ENCODE results near the gene TWSG1. TPM values are rescaled to one million over a fixed set of nuclear protein-coding genes. Genes with fewer than 3 reads are reported as not detected.

The TWSG1 gene
- total RNA-seq, 2 experiments from 2014 or later, result 7.8 to 8.9 TPM

- CTCF ChIA-PET, result interaction anchor here (0.8 to 1.1 kb wide), 2 partner anchors 178 to 264 kb away, joined by 4 to 5 read pairs; no protein-coding TSS in a partner anchor
- DNase-seq, result peak; percentile 21
- Mint-ChIP-seq H3K9me3 (ENCODE audit: insufficient read depth) (no peaks in the 10 kb centered on the region), H3K27me3 (ENCODE audit: low read depth) (peaks cover 2% of the 10 kb centered on the region), H3K4me3 (no peak overlapping the region), H3K36me3 (ENCODE audit: low read depth) (peaks cover 21% of the 10 kb centered on the region), H3K27ac (peak overlapping the region; percentile 39), H3K4me1 (ENCODE audit: low read depth) (peaks cover 34% of the 10 kb centered on the region)
- POLR2A ChIA-PET, result no interaction called here
- ATAC-seq, result no peak
Measured at GRCh38 chr18:9337873-9338272, 3.3 kb downstream of the TWSG1 start.

- peaks cover 35% of the 10 kb centered on the region for H3K36me3 Mint-ChIP-seq (ENCODE audit: low read depth)
- H3K27ac Mint-ChIP-seq, result no peak overlapping the region
- H3K27me3 Mint-ChIP-seq (ENCODE audit: low read depth), result no peaks in the 10 kb centered on the region
- no peak for DNase-seq
- peaks cover 25% of the 10 kb centered on the region for H3K4me1 Mint-ChIP-seq (ENCODE audit: low read depth)
- ChIA-PET CTCF (no interaction called here), POLR2A (no interaction called here)
- no peak overlapping the region for H3K4me3 Mint-ChIP-seq
- H3K9me3 Mint-ChIP-seq (ENCODE audit: insufficient read depth), result no peaks in the 10 kb centered on the region
- no peak for ATAC-seq
Measured at GRCh38 chr18:9340472-9340871, 5.9 kb downstream of the TWSG1 start.

- POLR2A ChIA-PET, result no interaction called here
- ATAC-seq, result no peak
- H3K36me3 Mint-ChIP-seq (ENCODE audit: low read depth), result peaks cover 30% of the 10 kb centered on the region
Measured at GRCh38 chr18:9343577-9343976, 9.0 kb downstream of the TWSG1 start.

GRCh38 chr18:9346775-9347174 lies 12.2 kb downstream of the TWSG1 start:
- no peak overlapping the region for H3K27ac Mint-ChIP-seq
- ATAC-seq, result no peak
- no peak overlapping the region for H3K4me3 Mint-ChIP-seq
- DNase-seq, result no peak
- ChIA-PET CTCF (no interaction called here), POLR2A (no interaction called here)
- peaks cover 3% of the 10 kb centered on the region for H3K4me1 Mint-ChIP-seq (ENCODE audit: low read depth)
- peaks cover 19% of the 10 kb centered on the region for H3K36me3 Mint-ChIP-seq (ENCODE audit: low read depth)
- H3K27me3 Mint-ChIP-seq (ENCODE audit: low read depth), result no peaks in the 10 kb centered on the region
- H3K9me3 Mint-ChIP-seq (ENCODE audit: insufficient read depth), result no peaks in the 10 kb centered on the region

More at GRCh38 chr18:9343577-9343976, 9.0 kb downstream of the TWSG1 start:
- no peak overlapping the region for H3K27ac Mint-ChIP-seq
- no peaks in the 10 kb centered on the region for H3K9me3 Mint-ChIP-seq (ENCODE audit: insufficient read depth)
- H3K4me1 Mint-ChIP-seq (ENCODE audit: low read depth), result peaks cover 3% of the 10 kb centered on the region
- DNase-seq, result no peak
- CTCF ChIA-PET, result no interaction called here
- H3K27me3 Mint-ChIP-seq (ENCODE audit: low read depth), result no peaks in the 10 kb centered on the region
- H3K4me3 Mint-ChIP-seq, result no peak overlapping the region

GRCh38 chr18:9348079-9348671 lies 13.6 kb downstream of the TWSG1 start:
- POLR2A ChIA-PET, result no interaction called here
- DNase-seq, result no peak
- Mint-ChIP-seq H3K27me3 (ENCODE audit: low read depth) (no peaks in the 10 kb centered on the region), H3K36me3 (ENCODE audit: low read depth) (peaks cover 17% of the 10 kb centered on the region), H3K27ac (no peak overlapping the region), H3K4me3 (no peak overlapping the region), H3K4me1 (ENCODE audit: low read depth) (peaks cover 3% of the 10 kb centered on the region), H3K9me3 (ENCODE audit: insufficient read depth) (no peaks in the 10 kb centered on the region)
- no peak for ATAC-seq
- CTCF ChIA-PET, result no interaction called here

GRCh38 chr18:9348766-9349165 lies 14.2 kb downstream of the TWSG1 start:
- Mint-ChIP-seq H3K4me3 (no peak overlapping the region), H3K36me3 (ENCODE audit: low read depth) (peaks cover 13% of the 10 kb centered on the region), H3K4me1 (ENCODE audit: low read depth) (peaks cover 3% of the 10 kb centered on the region), H3K9me3 (ENCODE audit: insufficient read depth) (no peaks in the 10 kb centered on the region), H3K27ac (no peak overlapping the region), H3K27me3 (ENCODE audit: low read depth) (no peaks in the 10 kb centered on the region)
- POLR2A ChIA-PET, result no interaction called here
- CTCF ChIA-PET, result no interaction called here
- DNase-seq, result no peak
- no peak for ATAC-seq

- POLR2A ChIA-PET, result no interaction called here
- no peaks in the 10 kb centered on the region for H3K36me3 Mint-ChIP-seq (ENCODE audit: low read depth)
- no peaks in the 10 kb centered on the region for H3K27me3 Mint-ChIP-seq (ENCODE audit: low read depth)
- DNase-seq (no peak), ATAC-seq (no peak)
- no peaks in the 10 kb centered on the region for H3K9me3 Mint-ChIP-seq (ENCODE audit: insufficient read depth)
- no peak overlapping the region for H3K4me3 Mint-ChIP-seq
- CTCF ChIA-PET, result no interaction called here
- H3K27ac Mint-ChIP-seq, result no peak overlapping the region
- H3K4me1 Mint-ChIP-seq (ENCODE audit: low read depth), result no peaks in the 10 kb centered on the region
Measured at GRCh38 chr18:9353596-9353995, 19.0 kb downstream of the TWSG1 start.

- H3K27me3 Mint-ChIP-seq (ENCODE audit: low read depth), result no peaks in the 10 kb centered on the region
- ATAC-seq, result no peak
- CTCF ChIA-PET, result no interaction called here
Measured at GRCh38 chr18:9354256-9354655, 19.7 kb downstream of the TWSG1 start.

GRCh38 chr18:9356976-9357375 lies 22.4 kb downstream of the TWSG1 start:
- Mint-ChIP-seq H3K36me3 (ENCODE audit: low read depth) (no peaks in the 10 kb centered on the region), H3K27ac (no peak overlapping the region), H3K4me1 (ENCODE audit: low read depth) (no peaks in the 10 kb centered on the region), H3K4me3 (no peak overlapping the region), H3K27me3 (ENCODE audit: low read depth) (no peaks in the 10 kb centered on the region), H3K9me3 (ENCODE audit: insufficient read depth) (no peaks in the 10 kb centered on the region)
- CTCF ChIA-PET, result no interaction called here
- no peak for DNase-seq
- ATAC-seq, result no peak
- POLR2A ChIA-PET, result no interaction called here

More at GRCh38 chr18:9354256-9354655, 19.7 kb downstream of the TWSG1 start:
- no peaks in the 10 kb centered on the region for H3K36me3 Mint-ChIP-seq (ENCODE audit: low read depth)
- no peaks in the 10 kb centered on the region for H3K9me3 Mint-ChIP-seq (ENCODE audit: insufficient read depth)
- no peak overlapping the region for H3K27ac Mint-ChIP-seq
- POLR2A ChIA-PET, result no interaction called here
- H3K4me1 Mint-ChIP-seq (ENCODE audit: low read depth), result no peaks in the 10 kb centered on the region
- DNase-seq, result no peak
- H3K4me3 Mint-ChIP-seq, result no peak overlapping the region

GRCh38 chr18:9359796-9360195 lies 25.2 kb downstream of the TWSG1 start:
- H3K27ac Mint-ChIP-seq, result no peak overlapping the region

GRCh38 chr18:9361191-9361590 lies 26.6 kb downstream of the TWSG1 start:
- no peaks in the 10 kb centered on the region for H3K27me3 Mint-ChIP-seq (ENCODE audit: low read depth)
- no peaks in the 10 kb centered on the region for H3K36me3 Mint-ChIP-seq (ENCODE audit: low read depth)
- POLR2A ChIA-PET, result no interaction called here
- ATAC-seq (no peak), DNase-seq (no peak)
- H3K27ac Mint-ChIP-seq, result no peak overlapping the region
- H3K9me3 Mint-ChIP-seq (ENCODE audit: insufficient read depth), result no peaks in the 10 kb centered on the region
- no peaks in the 10 kb centered on the region for H3K4me1 Mint-ChIP-seq (ENCODE audit: low read depth)
- CTCF ChIA-PET, result no interaction called here
- no peak overlapping the region for H3K4me3 Mint-ChIP-seq

More at GRCh38 chr18:9359796-9360195, 25.2 kb downstream of the TWSG1 start:
- ChIA-PET CTCF (no interaction called here), POLR2A (no interaction called here)
- ATAC-seq (no peak), DNase-seq (no peak)
- Mint-ChIP-seq H3K4me1 (ENCODE audit: low read depth) (no peaks in the 10 kb centered on the region), H3K4me3 (no peak overlapping the region), H3K9me3 (ENCODE audit: insufficient read depth) (no peaks in the 10 kb centered on the region), H3K36me3 (ENCODE audit: low read depth) (no peaks in the 10 kb centered on the region), H3K27me3 (ENCODE audit: low read depth) (no peaks in the 10 kb centered on the region)

GRCh38 chr18:9362869-9363268 lies 28.3 kb downstream of the TWSG1 start:
- Mint-ChIP-seq H3K36me3 (ENCODE audit: low read depth) (peaks cover 4% of the 10 kb centered on the region), H3K4me1 (ENCODE audit: low read depth) (no peaks in the 10 kb centered on the region), H3K27ac (no peak overlapping the region), H3K9me3 (ENCODE audit: insufficient read depth) (no peaks in the 10 kb centered on the region), H3K4me3 (no peak overlapping the region), H3K27me3 (ENCODE audit: low read depth) (no peaks in the 10 kb centered on the region)
- CTCF ChIA-PET, result no interaction called here
- DNase-seq (no peak), ATAC-seq (no peak)
- POLR2A ChIA-PET, result no interaction called here

- H3K36me3 Mint-ChIP-seq (ENCODE audit: low read depth), result peaks cover 6% of the 10 kb centered on the region
- ATAC-seq (no peak), DNase-seq (no peak)
- no peaks in the 10 kb centered on the region for H3K27me3 Mint-ChIP-seq (ENCODE audit: low read depth)
- CTCF ChIA-PET, result no interaction called here
- H3K4me3 Mint-ChIP-seq, result no peak overlapping the region
- H3K4me1 Mint-ChIP-seq (ENCODE audit: low read depth), result no peaks in the 10 kb centered on the region
- no peak overlapping the region for H3K27ac Mint-ChIP-seq
- POLR2A ChIA-PET, result no interaction called here
- H3K9me3 Mint-ChIP-seq (ENCODE audit: insufficient read depth), result no peaks in the 10 kb centered on the region
Measured at GRCh38 chr18:9364242-9364641, 29.7 kb downstream of the TWSG1 start.
